ENCODE data around the gene DVL2.

DVL2 gene

GRCh38 chr17:7238420-7239090, 4.2 kb upstream of the DVL2 start:
- no peak for DNase-seq (ENCODE audit: low read depth in 2 of 2)

GRCh38 chr17:7237761-7238419, 3.6 kb upstream of the DVL2 start:
- peak; percentile 84 to 85 for DNase-seq (ENCODE audit: low read depth in 2 of 2)

- DNase-seq (ENCODE audit: low read depth in 2 of 2), result no peak
These were observed 3.0 kb upstream of the DVL2 start for GRCh38 chr17:7237266-7237760.

- DNase-seq (ENCODE audit: low read depth in 2 of 2), result no peak
These were observed 2.5 kb upstream of the DVL2 start for GRCh38 chr17:7236808-7237207.

GRCh38 chr17:7235693-7236665, 1.7 kb upstream of the DVL2 start:
- DNase-seq (ENCODE audit: low read depth in 2 of 2), result no peak

- no peak for DNase-seq (ENCODE audit: low read depth in 2 of 2)
These were observed 625 bp downstream of the DVL2 start for GRCh38 chr17:7233701-7234082.

- DNase-seq (ENCODE audit: low read depth in 2 of 2), result no peak
These were observed 2.2 kb downstream of the DVL2 start for GRCh38 chr17:7232114-7232513.

- no peak for DNase-seq (ENCODE audit: low read depth in 2 of 2)
These were observed 4.8 kb downstream of the DVL2 start for GRCh38 chr17:7229504-7229903.

GRCh38 chr17:7228920-7229319, 5.4 kb downstream of the DVL2 start:
- DNase-seq (ENCODE audit: low read depth in 2 of 2), result no peak

- DNase-seq (ENCODE audit: low read depth in 2 of 2), result no peak
These were observed 7.3 kb downstream of the DVL2 start for GRCh38 chr17:7226721-7227710.

- DNase-seq (ENCODE audit: low read depth in 2 of 2), result no peak
These were observed 8.5 kb downstream of the DVL2 start for GRCh38 chr17:7225711-7226331.

GRCh38 chr17:7224661-7225111, 9.6 kb downstream of the DVL2 start:
- DNase-seq (ENCODE audit: low read depth in 2 of 2), result no peak

GRCh38 chr17:7224110-7224509, 10.2 kb downstream of the DVL2 start:
- DNase-seq (ENCODE audit: low read depth in 2 of 2), result no peak

GRCh38 chr17:7223375-7223774, 10.9 kb downstream of the DVL2 start:
- DNase-seq (ENCODE audit: low read depth in 2 of 2), result no peak

- DNase-seq (ENCODE audit: low read depth in 2 of 2), result no peak
These were observed 11.4 kb downstream of the DVL2 start for GRCh38 chr17:7222972-7223292.

- no peak for DNase-seq (ENCODE audit: low read depth in 2 of 2)
These were observed 12.0 kb downstream of the DVL2 start for GRCh38 chr17:7222093-7222971.

GRCh38 chr17:7221278-7222092, 12.8 kb downstream of the DVL2 start:
- DNase-seq (ENCODE audit: low read depth in 2 of 2), result no peak

- DNase-seq (ENCODE audit: low read depth in 2 of 2), result peak; percentile 46 to 53
These were observed 13.6 kb downstream of the DVL2 start for GRCh38 chr17:7220593-7221277.

Data from stimulated activated CD4-positive, alpha-beta T cell treated with anti-CD3 and anti-CD28 coated beads, Interleukin-4, amount 100 ng/mL, for 48 hours (primary cell).